ENCODE results near the gene DPP6.

GRCh38 chr7:154472343-154472742, 420.1 kb downstream of the DPP6 start:
- no peak for TF ChIP-seq CTCF (IDR thresholded peaks at IDR 0.05 in 4 of 5, conservative IDR thresholded peaks at IDR 0.05 in 1 of 5)
- TF ChIP-seq POLR2A (IDR thresholded peaks at IDR 0.05), result no peak
